Left cardiac atrium (tissue), 4 donors: ENCODE data around the gene LRRN2. TPM values are rescaled to one million over a fixed set of nuclear protein-coding genes. Genes with fewer than 3 reads are reported as not detected.
"Not testable (repeated sequence)": the region's sequence is repeated elsewhere in the genome, so short reads cannot be mapped to it uniquely, and the experiment has no call there.

Source experiments
- ATAC-seq, 2 donors: fragments of 200-7000 bp; cut with Tn5 transposase; one replicate each; pipeline ENCODE4 v1.9.1; 2020; ENCODE audit warnings: mild to moderate bottlenecking in 2 of 2, moderate library complexity in 2 of 2
- DNase-seq: peaks from one replicate; pipeline ENCODE4 v3.0.0-alpha.2; 2020
- intact Hi-C, 2 donors: fragments of 100-400 bp; cut with DNase I; formaldehyde crosslinking; loops; one replicate each; pipeline versions ENCODE4 v1.14.1 to v1.15.1; 2022 to 2023
- total RNA-seq, 2 donors: library from RNA; stranded (reverse); fragmentation: NEBNext Ultra II Directional; extraction: Animal tissue kit (Norgen Biotek cat#: 25700); gene quantifications; one replicate each; pipeline ENCODE4 v1.2.1, GENCODE V29; 2021
- donor health status: DM: no; HTN: yes; CAD: no.
- donor health status: DM: no; HTN: yes; CAD: no; lungs with severe emphysema.
- donor health status: DM: yes; HTN: yes; CAD: no.
- donor health status: Dilated cardiomyopathy.

LRRN2 gene
- total RNA-seq, 2 donors from 2014 or later: 3.3 to 6.4 TPM

DNA sequence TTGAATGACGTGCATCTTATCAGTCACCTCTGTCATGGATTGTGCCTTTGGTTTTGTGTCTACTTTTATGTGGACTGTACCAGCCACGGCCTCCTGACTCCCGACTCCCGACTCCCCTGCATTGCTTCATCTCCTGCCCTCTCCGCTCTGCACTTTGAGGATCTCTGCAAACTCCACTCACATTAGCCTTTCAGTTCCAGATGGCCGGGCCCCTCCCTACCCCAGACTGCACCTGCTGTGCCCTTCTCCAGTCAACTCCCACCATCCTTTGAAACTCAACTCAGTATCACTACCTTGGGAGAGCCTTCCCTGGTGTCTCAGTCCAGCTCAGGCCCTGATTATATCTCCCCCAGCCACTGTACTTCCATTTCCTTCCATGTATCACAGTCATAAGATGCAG lies 97.9 kb downstream of the LRRN2 start:
- DNase-seq (no peak), ATAC-seq (no peak)
- intact Hi-C loops: no loop called here

DNA sequence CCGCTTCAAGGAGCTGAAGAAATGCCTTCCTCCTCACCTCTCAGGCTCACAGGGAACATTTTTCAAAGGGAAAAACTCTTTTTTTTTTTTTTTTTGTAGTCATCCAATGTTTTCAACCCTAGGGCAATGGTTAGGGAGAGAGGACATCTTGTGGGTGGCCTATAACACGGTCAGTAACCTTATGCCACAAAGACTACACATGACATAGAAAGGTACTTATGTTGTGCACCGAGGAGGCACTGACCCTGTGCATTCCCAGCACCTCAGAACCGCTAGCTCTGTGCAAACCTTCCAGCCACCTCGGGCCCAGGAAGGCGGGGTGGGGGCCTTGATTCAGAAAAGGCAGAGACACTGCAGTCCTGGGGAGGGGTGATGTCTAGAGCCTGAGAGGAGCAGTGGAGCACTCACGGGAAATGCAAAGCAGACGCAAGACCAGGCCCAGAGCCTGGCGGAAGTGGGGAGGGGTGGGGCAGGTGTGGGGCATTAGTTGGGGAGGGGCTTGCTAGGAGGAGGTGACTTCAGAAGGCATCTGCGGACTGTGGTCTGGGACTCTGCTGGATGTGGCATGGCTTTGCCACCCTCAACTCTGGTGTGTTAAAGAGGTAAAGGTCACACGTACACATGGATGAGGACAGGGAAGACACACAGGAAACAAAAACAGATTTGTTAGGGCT lies 100.7 kb downstream of the LRRN2 start:
- intact Hi-C loops: no loop called here
- ATAC-seq (no peak), DNase-seq (no peak)

DNA sequence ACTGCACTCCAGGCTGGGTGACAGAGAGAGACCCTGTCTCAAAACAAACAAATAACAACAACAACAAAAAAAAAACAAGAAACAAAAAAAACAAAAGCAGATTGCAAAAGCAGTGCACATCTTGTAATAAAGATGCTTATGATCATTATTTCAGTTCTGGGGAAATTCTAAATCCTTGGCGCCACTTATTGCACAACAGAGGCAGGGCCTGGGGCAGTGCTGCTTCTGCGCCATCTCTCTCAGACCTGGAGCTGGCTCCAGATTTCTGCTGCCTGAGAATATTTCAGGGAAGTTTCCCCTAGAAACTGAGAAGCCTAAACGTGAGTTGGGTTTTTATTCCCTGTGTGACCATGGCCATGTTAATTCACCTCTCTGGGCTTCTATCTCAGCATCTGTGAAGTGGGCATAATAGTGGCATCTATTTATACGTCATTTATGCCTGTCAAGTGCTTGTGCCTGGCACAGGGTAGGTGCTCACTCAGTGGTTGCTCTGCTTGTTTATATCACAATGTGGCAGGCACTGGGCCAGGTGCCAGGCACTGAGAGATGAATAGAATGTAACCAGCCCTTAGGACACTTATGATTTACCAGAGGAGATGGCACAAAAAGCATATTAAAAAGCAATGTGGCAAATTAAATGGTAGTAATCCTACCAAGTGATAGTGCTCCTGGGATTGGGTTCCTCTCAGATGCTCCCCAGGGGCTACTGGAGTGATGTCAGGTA lies 101.5 kb downstream of the LRRN2 start:
- intact Hi-C loops: no loop called here
- peak; percentile 53 to 80 for ATAC-seq

DNA sequence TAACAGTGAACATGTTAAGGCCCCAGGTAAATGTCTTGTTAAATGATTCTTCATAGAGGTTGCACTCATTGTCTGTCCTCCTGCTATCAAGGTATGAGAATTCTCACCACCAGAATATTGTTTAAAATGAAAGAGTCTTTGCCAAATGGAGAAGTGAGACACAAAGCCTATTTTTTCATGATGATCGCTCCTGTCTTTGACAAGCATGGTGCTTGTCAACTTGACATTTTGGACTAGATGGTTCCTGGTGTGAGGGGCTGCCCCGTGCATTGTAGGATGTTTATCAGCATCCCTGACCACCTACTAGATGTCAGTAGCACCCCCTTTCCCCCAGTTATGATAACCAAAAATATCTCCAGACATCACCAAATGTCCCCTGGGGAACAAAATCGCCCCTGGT lies 103.8 kb downstream of the LRRN2 start:
- DNase-seq (no peak), ATAC-seq (no peak)
- intact Hi-C loops: no loop called here

More for the DNA sequence above, 101.5 kb downstream of the LRRN2 start:
- DNase-seq: peak; percentile 62

DNA sequence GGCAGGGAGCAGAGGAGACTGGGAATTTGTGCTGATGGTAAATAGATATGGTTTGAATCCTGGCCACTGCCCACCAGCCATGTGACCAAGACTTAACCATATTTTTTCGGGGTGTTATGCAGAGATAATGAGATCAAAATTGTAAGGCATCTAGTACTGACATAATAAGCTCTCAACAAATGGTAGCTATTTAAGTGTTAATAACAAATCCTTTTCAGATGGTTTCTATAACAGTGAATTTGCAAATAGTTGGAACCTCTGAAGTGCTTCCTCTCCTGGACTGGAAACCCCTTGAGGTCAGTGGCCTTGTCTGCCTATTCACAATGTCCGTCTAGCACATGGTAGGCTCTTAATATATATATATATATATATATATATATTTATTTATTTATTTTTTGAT lies 104.7 kb downstream of the LRRN2 start:
- no peak for ATAC-seq
- intact Hi-C loops: no loop called here
- DNase-seq: no peak

DNA sequence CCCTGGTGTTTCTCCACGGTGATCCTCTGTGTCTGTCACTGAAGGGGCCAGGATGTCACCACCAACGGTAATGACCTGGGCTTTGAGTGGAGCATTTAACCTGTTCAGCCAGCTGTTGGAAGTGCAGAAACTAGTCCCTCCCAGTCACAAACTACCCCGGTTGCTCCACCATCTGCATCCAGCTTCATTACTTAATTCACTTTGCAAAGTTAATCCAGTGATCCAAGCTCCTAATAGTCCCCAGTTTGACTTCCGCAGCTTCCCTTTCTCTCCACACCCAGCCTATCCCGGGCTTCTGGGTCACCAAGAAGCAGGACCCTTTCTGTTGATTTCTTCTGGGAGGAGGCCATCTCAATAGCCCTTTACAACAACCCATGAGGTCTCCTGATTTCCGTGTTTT lies 105.9 kb downstream of the LRRN2 start:
- intact Hi-C loops: no loop called here
- no peak for ATAC-seq
- no peak for DNase-seq

DNA sequence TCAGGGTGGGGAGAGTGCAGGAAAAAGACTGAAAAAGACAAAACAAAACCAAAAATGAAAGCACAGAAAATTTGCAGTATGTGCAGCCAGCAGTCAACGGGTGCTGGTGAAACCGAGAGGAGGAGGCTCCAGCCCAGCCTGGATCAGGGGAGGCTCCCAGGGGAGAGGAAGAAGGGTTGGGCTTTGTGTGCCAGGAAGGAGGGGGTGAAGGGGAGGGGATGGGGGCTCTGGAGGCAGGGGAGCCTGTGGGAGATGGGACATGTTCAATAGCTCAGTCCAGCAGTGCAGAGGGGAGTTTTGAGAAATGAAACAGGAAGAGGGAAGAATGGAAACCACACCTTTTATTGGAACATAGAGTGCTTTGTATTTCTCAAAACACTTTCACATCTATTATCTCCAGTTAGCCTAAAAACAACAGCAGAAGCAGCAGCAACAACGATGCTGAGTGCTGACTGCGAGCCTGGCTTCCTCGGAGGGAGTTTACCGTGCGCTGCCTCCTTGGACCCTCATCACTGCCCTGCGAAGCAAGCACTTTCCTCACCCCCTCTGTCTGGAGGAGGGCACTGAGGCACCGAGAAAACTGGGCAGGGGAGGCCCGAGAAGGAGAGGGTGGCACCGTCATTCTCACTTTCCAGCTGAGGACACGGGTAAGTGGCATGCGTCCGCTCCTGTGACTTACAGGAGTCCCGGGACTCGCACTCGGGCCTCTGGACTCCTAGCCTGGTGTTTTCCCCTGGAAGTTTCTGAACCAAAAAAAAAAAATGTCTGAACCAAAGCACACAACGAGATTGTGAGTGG lies 106.5 kb downstream of the LRRN2 start:
- peak; percentile 48 for DNase-seq
- intact Hi-C loops: no loop called here
- ATAC-seq: peak; percentile 65 to 67

DNA sequence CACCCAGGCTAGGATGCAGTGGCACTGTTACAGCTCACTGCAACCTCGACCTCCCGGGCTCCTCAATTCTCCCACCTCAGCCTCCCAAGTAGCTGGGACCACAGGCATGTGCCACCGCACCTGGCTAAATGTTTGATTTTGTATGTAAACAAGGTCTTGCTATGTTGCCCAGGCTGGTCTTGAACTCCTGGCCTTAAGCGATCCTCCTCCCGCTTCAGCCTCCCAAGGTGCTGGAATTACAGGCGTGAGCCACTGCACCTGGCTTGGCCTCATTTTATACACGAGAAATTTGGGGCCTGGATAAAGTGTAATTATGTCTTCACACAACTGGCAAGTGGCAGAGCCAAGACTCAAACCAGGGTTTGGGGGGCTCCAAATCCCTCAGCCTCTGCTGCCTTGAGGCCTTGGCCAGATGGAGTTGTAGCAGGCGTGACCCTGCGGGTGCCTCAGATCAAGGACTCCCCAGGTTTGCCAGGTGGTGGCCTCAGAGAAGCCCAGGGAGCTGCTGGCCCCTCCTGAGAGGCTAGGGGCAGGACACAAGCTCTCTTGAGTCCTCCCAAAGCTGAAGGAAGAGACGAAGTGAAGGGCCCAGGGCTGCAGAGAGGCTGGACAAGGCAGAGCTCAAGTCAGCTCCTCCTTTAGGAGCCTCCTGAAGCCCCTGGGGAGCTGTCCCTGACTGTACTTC lies 107.6 kb downstream of the LRRN2 start:
- ATAC-seq: no peak
- intact Hi-C loops: no loop called here
- DNase-seq: no peak

DNA sequence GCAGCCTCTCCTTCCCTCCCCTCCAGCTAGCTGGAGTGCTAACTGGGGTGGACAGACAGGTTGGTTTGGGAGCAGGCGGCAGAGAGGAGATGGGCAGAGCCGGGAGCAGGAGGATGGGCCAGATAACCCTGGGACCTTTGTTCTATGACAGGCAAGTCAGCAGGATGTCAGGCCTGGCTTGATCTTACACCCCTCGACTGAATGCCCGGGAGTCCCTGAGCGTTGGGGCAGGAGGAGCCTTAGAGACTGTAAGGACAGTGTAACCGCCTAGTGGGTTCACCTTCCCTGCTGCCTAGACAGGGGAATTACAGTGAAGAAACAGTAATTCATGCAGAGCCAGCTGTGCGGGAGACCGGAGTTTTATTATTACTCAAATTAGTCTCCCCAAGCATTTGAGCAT lies 109.1 kb downstream of the LRRN2 start:
- DNase-seq (no peak), ATAC-seq (no peak)
- intact Hi-C loops: no loop called here

DNA sequence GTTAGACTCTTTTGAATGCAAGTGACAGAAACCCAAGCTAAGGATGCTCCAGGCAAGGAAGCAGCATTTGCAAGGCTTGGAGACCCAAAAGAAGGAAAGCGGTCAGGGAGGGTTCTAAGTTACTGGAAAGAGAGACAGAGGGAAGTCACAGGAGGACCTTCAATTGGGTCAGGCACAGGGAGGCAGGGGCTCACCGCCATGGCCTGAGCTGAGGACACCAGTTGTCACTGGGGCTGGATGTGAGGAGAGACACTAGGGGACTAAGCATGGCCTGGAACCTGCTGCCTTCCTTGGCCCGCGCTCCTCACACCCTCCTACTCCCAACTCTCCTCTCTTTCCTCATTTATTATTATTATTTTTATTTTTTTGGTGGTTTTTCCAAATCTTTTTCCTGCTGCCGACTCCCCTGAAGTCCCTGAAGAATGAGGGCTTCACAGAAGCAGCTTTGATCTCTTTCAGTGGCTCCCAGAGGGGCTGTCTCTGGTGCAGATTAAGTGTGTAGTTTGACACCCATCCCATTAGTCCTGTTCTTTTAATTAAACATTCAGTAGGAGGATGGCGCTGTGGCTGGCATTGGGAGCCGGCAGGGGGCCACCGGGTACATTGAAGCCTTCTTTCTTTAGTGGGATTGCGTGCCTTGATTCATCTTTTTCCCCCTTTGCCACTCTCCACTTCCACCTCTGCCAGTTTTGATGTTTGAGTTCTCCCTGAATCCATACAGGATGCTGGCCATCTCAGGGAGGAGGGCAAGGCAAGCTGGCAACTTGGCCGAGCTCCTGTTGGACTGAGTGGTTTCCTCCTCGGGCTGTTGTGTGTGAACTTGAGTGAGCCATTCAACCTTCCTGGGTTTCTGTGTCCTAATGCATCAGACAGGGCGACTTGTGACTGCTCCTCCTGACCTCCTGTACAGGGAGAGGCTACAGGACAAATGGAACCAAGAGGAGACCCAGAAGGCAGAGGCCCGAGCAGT lies 110.0 kb downstream of the LRRN2 start:
- no peak for DNase-seq
- no peak for ATAC-seq
- intact Hi-C loops: no loop called here

DNA sequence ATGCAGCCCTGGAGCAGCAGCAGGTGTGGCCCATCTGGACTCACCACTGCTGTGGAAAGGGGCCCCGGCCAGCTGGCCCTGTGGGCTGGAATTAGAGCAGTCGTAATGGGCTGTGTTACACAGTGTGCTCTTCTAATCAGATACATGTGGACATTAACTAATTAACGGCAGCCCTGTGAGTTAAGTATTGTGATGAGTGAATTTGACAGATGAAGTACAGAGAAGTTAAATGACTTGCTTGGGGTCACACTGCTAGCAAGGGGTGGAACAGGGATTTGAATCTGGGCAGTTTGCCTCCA lies 110.7 kb downstream of the LRRN2 start:
- intact Hi-C loops: no loop called here

DNA sequence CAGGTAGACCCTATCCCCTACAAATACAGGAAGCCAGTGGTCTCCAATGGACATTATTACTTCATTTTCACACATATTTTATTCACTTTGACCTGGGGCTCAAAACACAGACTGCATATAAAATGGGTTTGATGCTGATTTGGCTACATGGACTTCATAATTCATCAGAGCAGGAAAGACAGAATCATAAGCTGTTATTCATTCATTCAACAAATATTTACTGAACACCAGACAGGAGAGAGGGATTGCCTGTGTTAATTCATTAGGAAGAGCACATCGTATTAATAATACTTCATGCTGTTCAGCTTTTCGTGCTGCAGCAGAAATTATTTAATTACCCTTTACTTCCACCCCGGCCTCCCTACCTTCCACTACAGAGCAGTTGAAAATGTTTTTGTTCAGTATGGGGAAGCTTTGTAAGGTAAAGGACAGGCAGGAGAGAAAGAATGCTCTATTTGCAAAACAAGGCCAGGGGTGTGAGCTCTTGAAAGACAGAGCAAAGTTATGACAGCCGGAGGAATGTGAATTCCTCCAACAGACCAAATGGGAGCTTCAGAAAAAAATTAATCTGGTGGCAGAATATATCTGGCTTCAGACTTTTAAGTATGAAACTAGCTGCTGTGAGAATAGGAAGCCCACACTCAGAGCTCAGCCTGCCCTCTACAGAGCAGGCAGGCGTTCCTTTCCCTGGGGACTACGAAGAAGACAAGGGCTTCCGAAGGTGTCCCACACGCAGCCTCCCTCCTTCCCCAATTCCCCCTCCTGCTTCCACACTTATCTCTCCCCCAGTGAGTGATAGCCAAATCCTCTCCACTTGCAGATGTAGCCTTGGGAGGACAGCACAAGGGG lies 111.3 kb downstream of the LRRN2 start:
- DNase-seq (no peak), ATAC-seq (peak in 1 of 2 donors; percentile 31)
- intact Hi-C loops: no loop called here

More for the DNA sequence above, 110.7 kb downstream of the LRRN2 start:
- ATAC-seq (peak; percentile 71 to 80), DNase-seq (no peak)

DNA sequence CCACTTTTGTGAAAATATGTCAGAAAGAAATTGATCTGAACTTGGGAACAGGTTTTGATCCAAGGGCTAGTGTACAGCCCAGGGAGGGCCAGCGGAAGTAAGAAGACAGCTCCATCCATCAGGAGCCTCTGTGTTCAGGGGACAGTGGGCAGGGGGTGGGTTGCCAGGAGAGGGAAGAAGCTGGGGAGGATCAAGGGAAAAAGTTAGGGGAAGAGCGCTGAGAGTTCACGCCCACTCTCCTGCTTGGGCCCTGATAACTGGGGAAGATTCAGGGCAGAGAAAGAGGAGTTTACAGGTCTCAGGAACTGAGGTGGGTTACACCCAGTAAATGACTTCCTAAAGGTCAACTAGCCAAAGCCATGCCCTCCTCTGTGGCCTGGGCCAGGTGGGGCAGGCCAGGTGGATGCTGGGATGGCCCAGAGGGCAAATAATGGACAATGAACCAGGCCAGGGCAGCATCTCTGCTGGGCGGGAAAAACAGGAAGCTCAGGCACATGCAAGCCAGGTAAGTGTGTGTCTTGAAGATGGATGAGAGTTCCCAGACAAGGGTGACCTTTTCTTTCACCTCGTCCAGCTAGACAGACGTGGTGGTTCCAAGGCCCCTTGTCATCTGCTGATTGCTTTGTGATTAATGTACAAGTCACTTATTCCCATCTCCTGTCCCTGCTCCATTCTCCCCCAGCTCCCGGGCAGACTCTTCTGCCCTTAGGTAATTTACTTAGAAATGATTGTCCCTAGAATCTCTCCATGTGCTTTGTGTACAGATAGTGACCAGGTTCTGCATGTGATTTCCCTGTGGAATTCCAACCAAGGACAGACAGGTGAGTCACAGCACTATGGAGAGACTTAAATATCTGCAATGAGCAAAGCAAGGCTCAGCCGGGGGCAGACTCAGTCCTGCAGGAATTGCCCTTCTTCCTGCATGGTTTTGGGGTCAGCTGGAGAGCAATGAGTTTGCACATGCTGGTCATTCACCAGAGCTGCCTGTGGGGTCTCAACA lies 112.3 kb downstream of the LRRN2 start:
- intact Hi-C loops: no loop called here
- ATAC-seq: no peak

DNA sequence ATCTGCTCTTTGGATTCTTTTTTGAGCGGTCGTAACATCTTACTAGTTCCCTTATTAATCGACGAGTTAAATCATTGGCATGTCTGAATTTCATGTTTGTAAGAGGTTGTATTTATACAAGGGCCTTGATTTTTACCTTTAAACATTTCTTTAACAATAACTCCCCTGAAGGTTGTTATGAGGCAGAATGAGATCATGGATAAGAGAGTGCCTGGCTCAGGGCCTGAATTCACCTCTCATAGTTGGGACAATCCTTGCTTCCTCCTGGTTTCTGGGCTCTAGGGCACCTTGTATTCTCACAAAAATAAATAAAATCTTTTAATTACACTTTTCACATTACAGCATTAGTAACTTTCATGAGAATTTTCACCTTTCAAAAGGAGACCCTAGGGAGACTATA lies 113.9 kb downstream of the LRRN2 start:
- intact Hi-C loops: no loop called here
- DNase-seq: no peak
- ATAC-seq: no peak

More for the DNA sequence above, 112.3 kb downstream of the LRRN2 start:
- DNase-seq: no peak

DNA sequence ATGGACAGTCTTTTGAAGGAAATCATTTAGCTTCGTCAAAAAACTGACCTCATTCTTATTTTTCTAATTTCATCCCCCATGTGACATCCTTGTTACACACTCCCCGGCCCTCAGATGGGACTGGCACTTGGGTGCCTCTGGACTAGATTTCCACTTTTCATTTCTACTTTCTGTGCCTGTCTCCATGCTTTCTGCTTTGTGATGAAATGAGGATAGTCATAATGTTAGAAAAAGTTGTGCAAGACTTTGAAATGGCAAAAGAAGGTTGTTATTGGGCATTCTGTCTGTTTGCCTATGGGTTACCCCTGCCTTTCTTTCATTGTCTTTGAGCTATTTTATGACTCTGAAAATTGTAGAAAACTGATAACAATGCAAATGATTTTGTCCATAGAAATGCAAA lies 114.4 kb downstream of the LRRN2 start:
- intact Hi-C loops: no loop called here
- ATAC-seq: no peak
- DNase-seq: no peak

DNA sequence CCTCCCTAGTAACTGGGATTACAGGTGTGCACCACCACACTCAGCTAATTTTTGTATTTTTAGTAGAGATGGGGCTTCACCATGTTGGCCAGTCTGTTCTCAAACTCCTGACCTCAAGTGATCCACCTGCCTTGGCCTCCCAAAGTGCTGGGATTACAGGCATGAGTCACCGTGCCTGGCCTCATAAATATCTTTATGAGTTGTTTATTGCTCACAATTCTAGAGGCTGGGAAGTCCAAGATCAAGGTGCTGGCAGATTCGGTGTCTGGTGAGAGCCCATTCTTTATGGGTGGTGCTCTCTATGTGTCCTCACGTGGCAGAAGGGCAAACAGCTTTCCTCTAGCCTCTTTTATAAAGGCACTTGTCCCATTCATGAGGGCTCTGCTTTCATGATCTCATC lies 115.5 kb downstream of the LRRN2 start:
- ATAC-seq, intact Hi-C loops, DNase-seq: not testable (repeated sequence)
